GM10248 (cell line): ENCODE results near the gene LAMA4.

Source experiments
- CTCF ChIA-PET: fragments of 300-600 bp; sonication (Branson Sonifier 250); formaldehyde crosslinking; extraction: SDS; loops from one replicate; lab custom pipeline; 2021; ENCODE audit warnings: antibody characterized with exemption; lab: Yijun Ruan, JAX
- POLR2A ChIA-PET: fragments of 350-650 bp; sonication (Branson Sonifier 250); formaldehyde crosslinking; extraction: SDS; loops from one replicate; lab custom pipeline; 2020; ENCODE audit warnings: antibody characterized with exemption; lab: Yijun Ruan, JAX
- DNase-seq: peaks from one replicate; pipeline ENCODE4 v3.0.0; 2012; ENCODE audit errors: extremely low spot score
- CTCF ChIP-seq: IDR thresholded peaks from 2 replicates; pipeline ENCODE4 v1.5.1; 2012; ENCODE audit warnings: mild to moderate bottlenecking, low read depth; ENCODE audit errors: extremely low read depth, missing control alignments, control extremely low read depth

Gene LAMA4

GRCh38 chr6:112145080-112145573, 109.2 kb downstream of the LAMA4 start:
- TF ChIP-seq CTCF, result no peak
- ChIA-PET POLR2A (no interaction called here), CTCF (interaction anchor here (1.4 to 4.4 kb wide), 3 partner anchors 11 to 34 kb away, joined by 3 to 26 read pairs (median 7); no protein-coding TSS in a partner anchor)
- no peak for DNase-seq

- DNase-seq, result no peak
- ChIA-PET CTCF (interaction anchor here (1.0 to 4.4 kb wide), 7 partner anchors 10 to 167 kb away, joined by 3 to 26 read pairs (median 4); partner anchors contain the start of genes FAM229B and TUBE1), POLR2A (no interaction called here)
- no peak for TF ChIP-seq CTCF
Observed at GRCh38 chr6:112144145-112144926, 110.0 kb downstream of the LAMA4 start.

GRCh38 chr6:112141707-112142106, 112.7 kb downstream of the LAMA4 start:
- no peak for TF ChIP-seq CTCF
- ChIA-PET CTCF (interaction anchor here (1.4 kb wide), 1 partner anchor 32 kb away, joined by 4 read pairs; no protein-coding TSS in a partner anchor), POLR2A (no interaction called here)
- no peak for DNase-seq

GRCh38 chr6:112139052-112139451, 115.3 kb downstream of the LAMA4 start:
- CTCF ChIA-PET, result interaction anchor here (0.9 kb wide), 1 partner anchor 110 kb away, joined by 3 read pairs; no protein-coding TSS in a partner anchor
- TF ChIP-seq CTCF, result no peak
- DNase-seq, result no peak
- POLR2A ChIA-PET, result no interaction called here

- ChIA-PET POLR2A (no interaction called here), CTCF (interaction anchor here (1.0 to 1.6 kb wide), 3 partner anchors 13 to 53 kb away, joined by 3 to 4 read pairs (median 3); no protein-coding TSS in a partner anchor)
- no peak for TF ChIP-seq CTCF
- no peak for DNase-seq
Observed at GRCh38 chr6:112130878-112131277, 123.5 kb downstream of the LAMA4 start.

GRCh38 chr6:112128208-112128607, 126.2 kb downstream of the LAMA4 start:
- DNase-seq, result no peak
- CTCF ChIA-PET, result interaction anchor here (0.9 kb wide), 1 partner anchor 29 kb away, joined by 3 read pairs; no protein-coding TSS in a partner anchor
- POLR2A ChIA-PET, result no interaction called here
- no peak for TF ChIP-seq CTCF
